Fibroblast of the aortic adventitia (primary cell): Measurements from ENCODE around the gene TTN. TPM values are rescaled to one million over a fixed set of nuclear protein-coding genes. Genes with fewer than 3 reads are reported as not detected.

Experiments used
- DNase-seq: peaks from one replicate; pipeline ENCODE4 v3.0.0-alpha.2; 2010; ENCODE audit warnings: low read depth
- H3K4me3 ChIP-seq: 2 replicates; pipeline ENCODE4 v1.5.1; 2011; ENCODE audit warnings: low read depth, mild to moderate bottlenecking, control low read depth, low read length, moderate library complexity
- CTCF ChIP-seq: IDR thresholded peaks from 2 replicates; pipeline ENCODE4 v1.5.1; 2011; ENCODE audit warnings: mild to moderate bottlenecking, low read length, control low read depth, inconsistent platforms; ENCODE audit not compliant: insufficient read depth
- total RNA-seq: library from RNA; depleted of rRNA; stranded (reverse); fragments of >200 nt; gene quantifications from 2 replicates; pipeline ENCODE4 v1.2.3, GENCODE V29; 2012; ENCODE audit warnings: low replicate concordance

TTN gene
- total RNA-seq, 1 donor = 5.5 TPM

GRCh38 chr2:178692845-178693244 lies 114.4 kb downstream of the TTN start:
- no peak for TF ChIP-seq CTCF
- DNase-seq = no peak
- H3K4me3 ChIP-seq = no peak overlapping the region

GRCh38 chr2:178689808-178690207 lies 117.4 kb downstream of the TTN start:
- no peak overlapping the region for H3K4me3 ChIP-seq
- DNase-seq = no peak
- TF ChIP-seq CTCF = no peak

GRCh38 chr2:178683877-178684276 lies 123.3 kb downstream of the TTN start:
- no peak overlapping the region for H3K4me3 ChIP-seq
- TF ChIP-seq CTCF = no peak
- no peak for DNase-seq

GRCh38 chr2:178681081-178681480 lies 126.1 kb downstream of the TTN start:
- DNase-seq = no peak
- no peak for TF ChIP-seq CTCF
- no peak overlapping the region for H3K4me3 ChIP-seq

GRCh38 chr2:178679891-178680290 lies 127.3 kb downstream of the TTN start:
- no peak for TF ChIP-seq CTCF
- DNase-seq = no peak

GRCh38 chr2:178677599-178677998 lies 129.6 kb downstream of the TTN start:
- TF ChIP-seq CTCF = no peak
- DNase-seq = no peak
- no peak overlapping the region for H3K4me3 ChIP-seq

More at GRCh38 chr2:178679891-178680290, 127.3 kb downstream of the TTN start:
- H3K4me3 ChIP-seq = no peak overlapping the region

- no peak overlapping the region for H3K4me3 ChIP-seq
- TF ChIP-seq CTCF = no peak
- no peak for DNase-seq
Observed at GRCh38 chr2:178676046-178676445, 131.2 kb downstream of the TTN start.
